ENCODE measurements around the gene ZNF414.
"Not testable (repeated sequence)": the region's sequence is repeated elsewhere in the genome, so short reads cannot be mapped to it uniquely, and the experiment has no call there.

Gene ZNF414

GRCh38 chr19:8517551-8518442, 3.8 kb upstream of the ZNF414 start:
- no peak for DNase-seq

- DNase-seq: no peak
Measured at GRCh38 chr19:8515317-8515716, 1.4 kb upstream of the ZNF414 start.

- not testable (repeated sequence) for DNase-seq
Measured at GRCh38 chr19:8514505-8515009, 590 bp upstream of the ZNF414 start.

- no peak for DNase-seq
Measured at GRCh38 chr19:8513036-8513686, 806 bp downstream of the ZNF414 start.

- peak; percentile 15 for DNase-seq
Measured at GRCh38 chr19:8512115-8512967, 1.6 kb downstream of the ZNF414 start.

- no peak for DNase-seq
Measured at GRCh38 chr19:8511573-8512101, 2.3 kb downstream of the ZNF414 start.

- no peak for DNase-seq
Measured at GRCh38 chr19:8510589-8511115, 3.3 kb downstream of the ZNF414 start.

GRCh38 chr19:8506402-8506957, 7.5 kb downstream of the ZNF414 start:
- DNase-seq: no peak

GRCh38 chr19:8505680-8506401, 8.1 kb downstream of the ZNF414 start:
- peak; percentile 59 for DNase-seq

- no peak for DNase-seq
Measured at GRCh38 chr19:8504919-8505318, 9.0 kb downstream of the ZNF414 start.

GRCh38 chr19:8504171-8504570, 9.8 kb downstream of the ZNF414 start:
- no peak for DNase-seq

GRCh38 chr19:8503510-8503909, 10.5 kb downstream of the ZNF414 start:
- DNase-seq: no peak

GRCh38 chr19:8501981-8502380, 12.0 kb downstream of the ZNF414 start:
- no peak for DNase-seq

- no peak for DNase-seq
Measured at GRCh38 chr19:8501516-8501915, 12.5 kb downstream of the ZNF414 start.

- DNase-seq: no peak
Measured at GRCh38 chr19:8500158-8500557, 13.8 kb downstream of the ZNF414 start.

- no peak for DNase-seq
Measured at GRCh38 chr19:8499048-8499833, 14.7 kb downstream of the ZNF414 start.

GRCh38 chr19:8498295-8498694, 15.7 kb downstream of the ZNF414 start:
- no peak for DNase-seq

GRCh38 chr19:8494158-8494557, 19.8 kb downstream of the ZNF414 start:
- no peak for DNase-seq

GRCh38 chr19:8491574-8491973, 22.4 kb downstream of the ZNF414 start:
- DNase-seq: no peak

- no peak for DNase-seq
Measured at GRCh38 chr19:8490873-8491272, 23.1 kb downstream of the ZNF414 start.

GRCh38 chr19:8490395-8490760, 23.6 kb downstream of the ZNF414 start:
- no peak for DNase-seq
